CD4-positive, alpha-beta T cell treated with Interleukin-4 for 4 hours (primary cell): ENCODE results near the gene FANCC.
"Not testable (repeated sequence)": the region's sequence is repeated elsewhere in the genome, so short reads cannot be mapped to it uniquely, and the experiment has no call there.

ENCODE experiments used
- DNase-seq: peaks from one replicate; pipeline ENCODE4 v3.0.0-alpha.2; 2020

FANCC gene

GRCh38 chr9:95225076-95225725 lies 92.3 kb downstream of the FANCC start:
- DNase-seq: no peak

- no peak for DNase-seq
These were observed 93.0 kb downstream of the FANCC start for GRCh38 chr9:95224376-95225019.

GRCh38 chr9:95220352-95220751 lies 97.2 kb downstream of the FANCC start:
- DNase-seq: not testable (repeated sequence)

- no peak for DNase-seq
These were observed 98.7 kb downstream of the FANCC start for GRCh38 chr9:95218773-95219172.

- DNase-seq: no peak
These were observed 99.6 kb downstream of the FANCC start for GRCh38 chr9:95217936-95218335.

GRCh38 chr9:95215336-95215898 lies 102.1 kb downstream of the FANCC start:
- DNase-seq: no peak

- DNase-seq: no peak
These were observed 104.4 kb downstream of the FANCC start for GRCh38 chr9:95213117-95213516.

- no peak for DNase-seq
These were observed 106.5 kb downstream of the FANCC start for GRCh38 chr9:95211028-95211427.

GRCh38 chr9:95207403-95207802 lies 110.1 kb downstream of the FANCC start:
- DNase-seq: no peak

GRCh38 chr9:95206143-95206542 lies 111.4 kb downstream of the FANCC start:
- no peak for DNase-seq

- no peak for DNase-seq
These were observed 112.8 kb downstream of the FANCC start for GRCh38 chr9:95204710-95205109.

- no peak for DNase-seq
These were observed 113.2 kb downstream of the FANCC start for GRCh38 chr9:95204310-95204709.

- not testable (repeated sequence) for DNase-seq
These were observed 114.5 kb downstream of the FANCC start for GRCh38 chr9:95203019-95203418.

- DNase-seq: no peak
These were observed 115.3 kb downstream of the FANCC start for GRCh38 chr9:95202076-95202681.

- no peak for DNase-seq
These were observed 116.3 kb downstream of the FANCC start for GRCh38 chr9:95201206-95201605.

- DNase-seq: no peak
These were observed 119.7 kb downstream of the FANCC start for GRCh38 chr9:95197692-95198271.

GRCh38 chr9:95193480-95193879 lies 124.0 kb downstream of the FANCC start:
- DNase-seq: no peak

- no peak for DNase-seq
These were observed 124.4 kb downstream of the FANCC start for GRCh38 chr9:95193067-95193466.

- no peak for DNase-seq
These were observed 124.9 kb downstream of the FANCC start for GRCh38 chr9:95192631-95193030.

- no peak for DNase-seq
These were observed 127.1 kb downstream of the FANCC start for GRCh38 chr9:95190413-95190812.

GRCh38 chr9:95189251-95190098 lies 128.0 kb downstream of the FANCC start:
- no peak for DNase-seq

GRCh38 chr9:95188459-95188858 lies 129.1 kb downstream of the FANCC start:
- no peak for DNase-seq

- DNase-seq: no peak
These were observed 131.6 kb downstream of the FANCC start for GRCh38 chr9:95185956-95186355.
